ENCODE data around the gene RGS12. TPM values are rescaled to one million over a fixed set of nuclear protein-coding genes. Genes with fewer than 3 reads are reported as not detected.

The RGS12 gene
- polyA plus RNA-seq, 3 donors, result 0.75 to 15.3 (median 2.7) TPM

- Histone ChIP-seq H3K4me2 (replicated peaks; ENCODE audit: extremely low read depth, low read length, poor library complexity, severe bottlenecking) (no peak overlapping the region), H3K79me2 (ENCODE audit: insufficient read depth, low read length) (no peaks in the 10 kb centered on the region), H3K9me3 (replicated peaks in 1 of 2; ENCODE audit: control insufficient read depth in 1 of 2, insufficient read depth in 1 of 2, low read length in 2 of 2) (no peaks in the 10 kb centered on the region), H3K36me3 (replicated peaks in 1 of 2; ENCODE audit: control insufficient read depth in 1 of 2, insufficient read depth in 2 of 2, low read length in 2 of 2) (no peaks in the 10 kb centered on the region), H3K9ac (ENCODE audit: insufficient read depth, low read length, poor library complexity, severe bottlenecking) (no peak overlapping the region), H3K4me3 (replicated peaks in 1 of 3; ENCODE audit: low read depth in 2 of 3, low read length in 3 of 3) (no peak overlapping the region), H4K20me1 (ENCODE audit: insufficient read depth, low read length) (no peaks in the 10 kb centered on the region), H3K4me1 (ENCODE audit: control insufficient read depth in 1 of 2, insufficient read depth in 2 of 2, low read length in 2 of 2) (peaks cover 34 to 41% of the 10 kb centered on the region in 2 donors), H3K27ac (ENCODE audit: low read depth in 1 of 2, low read length in 2 of 2) (peak overlapping the region in 1 of 2 donors; percentile 0), H3K27me3 (ENCODE audit: control insufficient read depth in 2 of 2, insufficient read depth in 2 of 2, low read length in 2 of 2) (peaks cover 0 to 9% of the 10 kb centered on the region in 2 donors), H2AFZ (ENCODE audit: insufficient read depth, low read depth, low read length, poor library complexity, severe bottlenecking) (no peak overlapping the region)
- peaks cover 0 to 2% (median 0%) of the 10 kb centered on the region in 7 donors for H3K9me3 Mint-ChIP-seq
- intact Hi-C loops (cut with micrococcal nuclease), result loop anchor here in 1 of 2 donors (10.0 kb wide), 1 partner anchor 108 kb away; no protein-coding TSS in a partner anchor
- TF ChIP-seq CTCF (IDR thresholded peaks at IDR 0.05), result no peak
- H3K4me3 Mint-ChIP-seq, result peak overlapping the region; percentile 48 to 66
- WGBS (ENCODE audit: insufficient coverage), result 0% methylated on average over 16 of the region's 16 CpGs
- peak; percentile 10 to 39 (median 18) for DNase-seq
- peak overlapping the region in 6 of 7 donors; percentile 71 to 90 (median 84) for H3K27ac Mint-ChIP-seq
- peaks cover 4 to 31% (median 29%) of the 10 kb centered on the region in 3 donors for H3K27me3 Mint-ChIP-seq (ENCODE audit: low read depth in 3 of 3)
- H3K4me1 Mint-ChIP-seq, result peaks cover 48% of the 10 kb centered on the region
- peaks cover 0 to 5% of the 10 kb centered on the region in 2 donors for H3K36me3 Mint-ChIP-seq
Measured at GRCh38 chr4:3302786-3303564, 10.2 kb downstream of the RGS12 start.

- Histone ChIP-seq H3K4me1 (ENCODE audit: control insufficient read depth in 1 of 2, insufficient read depth in 2 of 2, low read length in 2 of 2) (peaks cover 34 to 41% of the 10 kb centered on the region in 2 donors), H4K20me1 (ENCODE audit: insufficient read depth, low read length) (no peaks in the 10 kb centered on the region), H3K27me3 (ENCODE audit: control insufficient read depth in 2 of 2, insufficient read depth in 2 of 2, low read length in 2 of 2) (peaks cover 0 to 9% of the 10 kb centered on the region in 2 donors), H3K4me3 (replicated peaks in 1 of 3; ENCODE audit: low read depth in 2 of 3, low read length in 3 of 3) (no peak overlapping the region), H2AFZ (ENCODE audit: insufficient read depth, low read depth, low read length, poor library complexity, severe bottlenecking) (no peak overlapping the region), H3K27ac (ENCODE audit: low read depth in 1 of 2, low read length in 2 of 2) (no peak overlapping the region), H3K4me2 (replicated peaks; ENCODE audit: extremely low read depth, low read length, poor library complexity, severe bottlenecking) (no peak overlapping the region), H3K79me2 (ENCODE audit: insufficient read depth, low read length) (no peaks in the 10 kb centered on the region), H3K9me3 (replicated peaks in 1 of 2; ENCODE audit: control insufficient read depth in 1 of 2, insufficient read depth in 1 of 2, low read length in 2 of 2) (no peaks in the 10 kb centered on the region), H3K36me3 (replicated peaks in 1 of 2; ENCODE audit: control insufficient read depth in 1 of 2, insufficient read depth in 2 of 2, low read length in 2 of 2) (no peaks in the 10 kb centered on the region), H3K9ac (ENCODE audit: insufficient read depth, low read length, poor library complexity, severe bottlenecking) (no peak overlapping the region)
- H3K27me3 Mint-ChIP-seq (ENCODE audit: low read depth in 3 of 3), result peaks cover 6 to 31% (median 29%) of the 10 kb centered on the region in 3 donors
- H3K4me3 Mint-ChIP-seq, result no peak overlapping the region
- H3K9me3 Mint-ChIP-seq, result peaks cover 0 to 2% (median 0%) of the 10 kb centered on the region in 7 donors
- peaks cover 0 to 5% of the 10 kb centered on the region in 2 donors for H3K36me3 Mint-ChIP-seq
- no peak for DNase-seq
- TF ChIP-seq CTCF (IDR thresholded peaks at IDR 0.05), result no peak
- H3K27ac Mint-ChIP-seq, result peak overlapping the region in 1 of 7 donors; percentile 53
- H3K4me1 Mint-ChIP-seq, result peaks cover 48% of the 10 kb centered on the region
- WGBS (ENCODE audit: insufficient coverage), result no CpG with 5 or more reads among the region's 2 CpGs
- intact Hi-C loops (cut with micrococcal nuclease), result loop anchor here in 1 of 2 donors (10.0 kb wide), 1 partner anchor 109 kb away; no protein-coding TSS in a partner anchor
Measured at GRCh38 chr4:3303565-3303824, 10.7 kb downstream of the RGS12 start.
